Measurements from ENCODE around the gene PIGK.
"Not testable (repeated sequence)": the region's sequence is repeated elsewhere in the genome, so short reads cannot be mapped to it uniquely, and the experiment has no call there.

DNA sequence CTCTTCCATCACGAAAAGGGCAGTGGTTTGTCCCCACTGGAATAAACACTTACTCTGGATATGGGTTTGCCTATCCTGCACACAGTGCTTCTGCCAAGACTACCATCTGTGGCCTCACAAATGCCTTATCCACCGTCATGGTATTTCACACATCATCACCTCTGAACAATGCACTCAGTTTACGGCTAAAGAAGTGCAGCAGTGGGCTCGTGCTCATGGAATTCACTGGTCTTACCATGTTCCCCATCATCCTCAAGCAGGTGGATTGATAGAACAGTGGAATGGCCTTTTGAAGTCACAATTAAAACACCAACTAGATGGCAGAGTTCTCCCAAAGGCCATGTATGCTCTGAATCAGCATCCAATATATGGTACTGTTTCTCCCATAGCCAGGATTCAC, 32.3 kb downstream of the PIGK start:
- not testable (repeated sequence) for TF ChIP-seq POLR2A (IDR thresholded peaks at IDR 0.05)
- TF ChIP-seq, protein P1, sequence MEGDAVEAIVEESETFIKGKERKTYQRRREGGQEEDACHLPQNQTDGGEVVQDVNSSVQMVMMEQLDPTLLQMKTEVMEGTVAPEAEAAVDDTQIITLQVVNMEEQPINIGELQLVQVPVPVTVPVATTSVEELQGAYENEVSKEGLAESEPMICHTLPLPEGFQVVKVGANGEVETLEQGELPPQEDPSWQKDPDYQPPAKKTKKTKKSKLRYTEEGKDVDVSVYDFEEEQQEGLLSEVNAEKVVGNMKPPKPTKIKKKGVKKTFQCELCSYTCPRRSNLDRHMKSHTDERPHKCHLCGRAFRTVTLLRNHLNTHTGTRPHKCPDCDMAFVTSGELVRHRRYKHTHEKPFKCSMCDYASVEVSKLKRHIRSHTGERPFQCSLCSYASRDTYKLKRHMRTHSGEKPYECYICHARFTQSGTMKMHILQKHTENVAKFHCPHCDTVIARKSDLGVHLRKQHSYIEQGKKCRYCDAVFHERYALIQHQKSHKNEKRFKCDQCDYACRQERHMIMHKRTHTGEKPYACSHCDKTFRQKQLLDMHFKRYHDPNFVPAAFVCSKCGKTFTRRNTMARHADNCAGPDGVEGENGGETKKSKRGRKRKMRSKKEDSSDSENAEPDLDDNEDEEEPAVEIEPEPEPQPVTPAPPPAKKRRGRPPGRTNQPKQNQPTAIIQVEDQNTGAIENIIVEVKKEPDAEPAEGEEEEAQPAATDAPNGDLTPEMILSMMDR (IDR thresholded peaks at IDR 0.05): not testable (repeated sequence)
